ENCODE data around the gene SPHKAP.

SPHKAP gene

DNA sequence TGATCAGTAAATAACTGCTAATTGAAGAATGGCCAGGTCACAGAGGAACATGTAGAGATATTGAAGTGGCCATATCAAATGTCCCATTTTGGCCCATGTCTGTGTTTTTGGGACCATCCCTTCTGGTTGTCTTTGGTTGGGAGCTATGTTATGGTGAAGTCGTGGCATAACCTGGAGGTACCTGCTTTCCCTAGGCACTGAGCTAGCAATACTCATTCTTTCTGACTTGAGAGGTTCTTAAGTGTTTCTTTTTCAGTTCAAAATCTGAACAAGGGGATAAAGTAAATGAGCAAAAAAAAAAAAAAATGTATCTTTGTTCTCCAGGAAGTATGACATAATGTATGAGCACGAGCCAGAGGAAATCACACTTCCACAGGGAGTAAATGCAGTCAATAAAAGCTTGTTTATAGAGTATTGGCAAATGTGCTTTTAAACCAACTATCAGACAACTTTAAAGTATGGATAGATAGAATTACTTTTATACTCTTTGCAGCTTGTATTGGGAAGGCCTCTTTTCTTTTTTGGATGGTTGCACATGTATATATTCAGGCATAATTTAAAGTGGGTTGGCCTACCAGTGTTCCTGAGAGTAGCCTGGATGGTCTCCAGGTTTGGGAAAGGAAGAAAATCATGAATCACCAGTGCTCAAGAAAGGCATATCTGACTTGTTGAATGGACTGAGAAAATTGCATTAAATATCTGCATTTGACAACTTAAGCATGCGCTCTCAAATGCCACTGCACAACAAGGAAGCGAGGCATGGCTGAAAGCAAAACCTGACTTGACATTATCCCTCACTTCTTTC is 125.0 kb downstream of the SPHKAP start:
- no peak overlapping the region for H3K4me3 ChIP-seq (ENCODE audit: low read length)

DNA sequence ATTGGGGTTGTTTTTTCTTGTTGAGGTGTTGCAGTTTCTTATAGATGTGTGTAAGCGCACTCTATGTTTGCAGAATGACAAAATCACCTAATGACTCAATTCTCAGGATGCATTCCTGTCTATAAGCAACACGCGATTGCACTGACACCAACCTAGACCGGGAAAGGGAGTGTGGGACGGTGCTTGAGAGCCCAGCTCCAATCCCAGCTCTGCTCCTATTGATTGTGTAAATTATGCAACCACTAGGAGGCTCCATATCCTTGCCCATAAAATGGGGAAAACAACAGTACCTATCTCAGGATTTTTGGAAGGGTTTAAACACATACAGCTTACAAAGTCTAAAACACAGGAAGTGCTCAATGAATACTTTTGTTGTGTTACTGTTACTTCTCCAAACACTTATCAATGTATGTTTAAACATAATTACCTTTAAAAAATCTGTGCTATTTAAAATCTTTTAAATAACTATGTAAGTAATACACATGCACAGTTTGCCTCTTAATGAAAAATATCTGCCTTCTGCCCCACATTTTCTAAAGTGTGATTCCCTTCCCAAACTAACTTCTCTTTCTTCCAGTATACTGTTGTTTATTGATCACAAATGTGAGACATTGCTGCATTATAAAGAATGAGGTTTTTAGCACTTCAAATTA is 132.5 kb downstream of the SPHKAP start:
- no peaks in the 10 kb centered on the region for H3K4me1 ChIP-seq (ENCODE audit: low read length)
- no peak overlapping the region for H2AFZ ChIP-seq (ENCODE audit: low read depth, low read length)

More for the DNA sequence above, 125.0 kb downstream of the SPHKAP start:
- Histone ChIP-seq H3K4me1 (ENCODE audit: low read length) (no peaks in the 10 kb centered on the region), H3K9ac (ENCODE audit: low read length) (no peak overlapping the region), H4K20me1 (ENCODE audit: insufficient read depth, low read length) (no peaks in the 10 kb centered on the region), H3K9me3 (ENCODE audit: insufficient read depth, low read length) (no peaks in the 10 kb centered on the region), H3K4me2 (ENCODE audit: low read length) (no peak overlapping the region), H3K79me2 (ENCODE audit: low read length) (no peaks in the 10 kb centered on the region), H3K27ac (ENCODE audit: low read length) (no peak overlapping the region), H3K36me3 (replicated peaks; ENCODE audit: low read depth, low read length) (no peaks in the 10 kb centered on the region), H2AFZ (ENCODE audit: low read depth, low read length) (no peak overlapping the region), H3K27me3 (ENCODE audit: low read depth, low read length) (no peaks in the 10 kb centered on the region)
- TF ChIP-seq, protein P1, sequence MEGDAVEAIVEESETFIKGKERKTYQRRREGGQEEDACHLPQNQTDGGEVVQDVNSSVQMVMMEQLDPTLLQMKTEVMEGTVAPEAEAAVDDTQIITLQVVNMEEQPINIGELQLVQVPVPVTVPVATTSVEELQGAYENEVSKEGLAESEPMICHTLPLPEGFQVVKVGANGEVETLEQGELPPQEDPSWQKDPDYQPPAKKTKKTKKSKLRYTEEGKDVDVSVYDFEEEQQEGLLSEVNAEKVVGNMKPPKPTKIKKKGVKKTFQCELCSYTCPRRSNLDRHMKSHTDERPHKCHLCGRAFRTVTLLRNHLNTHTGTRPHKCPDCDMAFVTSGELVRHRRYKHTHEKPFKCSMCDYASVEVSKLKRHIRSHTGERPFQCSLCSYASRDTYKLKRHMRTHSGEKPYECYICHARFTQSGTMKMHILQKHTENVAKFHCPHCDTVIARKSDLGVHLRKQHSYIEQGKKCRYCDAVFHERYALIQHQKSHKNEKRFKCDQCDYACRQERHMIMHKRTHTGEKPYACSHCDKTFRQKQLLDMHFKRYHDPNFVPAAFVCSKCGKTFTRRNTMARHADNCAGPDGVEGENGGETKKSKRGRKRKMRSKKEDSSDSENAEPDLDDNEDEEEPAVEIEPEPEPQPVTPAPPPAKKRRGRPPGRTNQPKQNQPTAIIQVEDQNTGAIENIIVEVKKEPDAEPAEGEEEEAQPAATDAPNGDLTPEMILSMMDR (IDR thresholded peaks at IDR 0.05; ENCODE audit: low read depth, low read length): no peak
- no peak for TF ChIP-seq EZH2phosphoT487 (IDR thresholded peaks at IDR 0.05; ENCODE audit: low read depth)

DNA sequence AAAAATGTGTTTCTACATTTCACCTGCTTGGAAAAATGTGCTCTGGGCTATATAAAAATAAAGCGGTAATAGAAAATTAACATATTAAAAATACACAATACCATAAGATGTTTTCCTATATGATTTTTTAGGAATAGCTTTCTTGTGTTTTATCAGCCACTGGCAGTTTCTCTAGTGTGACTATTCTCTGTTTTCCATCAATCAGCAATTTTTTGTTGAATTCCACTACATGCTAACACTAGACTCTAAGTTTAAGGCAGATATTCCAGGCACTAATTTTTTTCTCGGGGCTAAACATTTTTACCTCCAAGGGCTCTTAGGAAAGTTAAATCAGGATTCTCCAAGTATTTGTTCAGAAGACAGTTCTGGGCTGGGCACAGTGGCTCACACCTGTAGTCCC is 140.5 kb downstream of the SPHKAP start:
- H3K4me3 ChIP-seq (ENCODE audit: low read length): no peak overlapping the region
- no peak overlapping the region for H3K4me2 ChIP-seq (ENCODE audit: low read length)
- TF ChIP-seq, protein P1 (IDR thresholded peaks at IDR 0.05; ENCODE audit: low read depth, low read length): no peak
- no peaks in the 10 kb centered on the region for H4K20me1 ChIP-seq (ENCODE audit: insufficient read depth, low read length)
- H3K27ac ChIP-seq (ENCODE audit: low read length): no peak overlapping the region
- no peak overlapping the region for H3K9ac ChIP-seq (ENCODE audit: low read length)
- peaks cover 4% of the 10 kb centered on the region; the same call in 1 of the 2 replicates for H3K4me1 ChIP-seq (ENCODE audit: low read length)
- no peak overlapping the region for H2AFZ ChIP-seq (ENCODE audit: low read depth, low read length)
- no peaks in the 10 kb centered on the region for H3K27me3 ChIP-seq (ENCODE audit: low read depth, low read length)
- H3K9me3 ChIP-seq (ENCODE audit: insufficient read depth, low read length): no peaks in the 10 kb centered on the region
- no peaks in the 10 kb centered on the region for H3K36me3 ChIP-seq (replicated peaks; ENCODE audit: low read depth, low read length)
- no peaks in the 10 kb centered on the region for H3K79me2 ChIP-seq (ENCODE audit: low read length)

More for the DNA sequence above, 132.5 kb downstream of the SPHKAP start:
- no peaks in the 10 kb centered on the region for H3K36me3 ChIP-seq (replicated peaks; ENCODE audit: low read depth, low read length)
- H3K9me3 ChIP-seq (ENCODE audit: insufficient read depth, low read length): no peaks in the 10 kb centered on the region
- no peaks in the 10 kb centered on the region for H3K79me2 ChIP-seq (ENCODE audit: low read length)
- no peak overlapping the region for H3K9ac ChIP-seq (ENCODE audit: low read length)
- H3K4me2 ChIP-seq (ENCODE audit: low read length): no peak overlapping the region
- H3K4me3 ChIP-seq (ENCODE audit: low read length): no peak overlapping the region
- H3K27ac ChIP-seq (ENCODE audit: low read length): no peak overlapping the region
- H4K20me1 ChIP-seq (ENCODE audit: insufficient read depth, low read length): no peaks in the 10 kb centered on the region
- TF ChIP-seq, protein P1 (IDR thresholded peaks at IDR 0.05; ENCODE audit: low read depth, low read length): peak; percentile 45
- TF ChIP-seq EZH2phosphoT487 (IDR thresholded peaks at IDR 0.05; ENCODE audit: low read depth): no peak
- no peaks in the 10 kb centered on the region for H3K27me3 ChIP-seq (ENCODE audit: low read depth, low read length)

DNA sequence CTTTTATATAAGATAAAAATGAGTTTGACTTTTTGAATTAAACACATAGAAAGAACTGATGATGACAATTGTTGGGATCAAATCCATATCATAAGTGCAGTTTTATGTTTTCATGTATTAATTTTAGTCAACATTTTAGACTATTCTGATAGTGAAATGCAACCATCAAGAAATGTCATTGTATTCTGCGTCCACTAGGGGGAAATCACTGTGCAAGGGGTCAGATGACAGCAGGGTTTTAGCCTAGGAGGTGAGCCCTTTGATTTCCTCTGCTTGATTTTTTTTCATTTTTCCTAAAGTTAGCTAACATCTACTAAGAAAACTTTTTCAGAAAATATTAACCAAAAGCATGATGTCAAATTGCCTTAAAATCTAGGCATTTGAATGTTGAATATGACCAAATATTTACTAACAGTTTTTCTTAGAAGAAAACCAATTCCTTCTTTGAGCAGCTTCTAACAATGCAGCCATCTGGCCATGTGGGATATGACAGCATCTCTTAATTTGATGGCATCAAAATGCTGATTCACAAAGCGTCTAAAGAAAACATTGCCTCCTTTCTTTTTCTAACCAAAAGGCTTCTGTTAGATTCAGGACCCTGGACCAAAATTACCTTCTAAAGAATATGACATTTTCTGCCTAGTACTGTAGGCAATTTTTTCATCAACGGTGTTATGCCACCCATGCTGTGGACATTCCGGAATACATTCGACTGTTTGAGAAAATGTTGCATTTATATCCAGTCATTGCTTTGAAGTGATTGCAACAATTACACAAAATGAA is 141.5 kb downstream of the SPHKAP start:
- H3K4me2 ChIP-seq (ENCODE audit: low read length): no peak overlapping the region
- H3K9me3 ChIP-seq (ENCODE audit: insufficient read depth, low read length): no peaks in the 10 kb centered on the region
- H3K36me3 ChIP-seq (replicated peaks; ENCODE audit: low read depth, low read length): no peaks in the 10 kb centered on the region
- H3K27ac ChIP-seq (ENCODE audit: low read length): no peak overlapping the region
- no peaks in the 10 kb centered on the region for H3K79me2 ChIP-seq (ENCODE audit: low read length)
- TF ChIP-seq, protein P1 (IDR thresholded peaks at IDR 0.05; ENCODE audit: low read depth, low read length): peak; percentile 64
- no peak for TF ChIP-seq EZH2phosphoT487 (IDR thresholded peaks at IDR 0.05; ENCODE audit: low read depth)
- no peak overlapping the region for H3K9ac ChIP-seq (ENCODE audit: low read length)
- no peak overlapping the region for H2AFZ ChIP-seq (ENCODE audit: low read depth, low read length)
- H3K27me3 ChIP-seq (ENCODE audit: low read depth, low read length): no peaks in the 10 kb centered on the region
- H4K20me1 ChIP-seq (ENCODE audit: insufficient read depth, low read length): no peaks in the 10 kb centered on the region
- peaks cover 4% of the 10 kb centered on the region; the same call in 1 of the 2 replicates for H3K4me1 ChIP-seq (ENCODE audit: low read length)
- H3K4me3 ChIP-seq (ENCODE audit: low read length): no peak overlapping the region

All from OCI-LY3 (cell line).